T47D (cell line): ENCODE results near the gene FBXO47.
"Not testable (repeated sequence)": the region's sequence is repeated elsewhere in the genome, so short reads cannot be mapped to it uniquely, and the experiment has no call there.

Experiments used
- DNase-seq, 2 experiments: peaks; one replicate each; pipeline versions ENCODE4 v3.0.0 to v3.0.0-alpha.2; 2011 to 2012; ENCODE audit warnings: low read depth in 1 of 2, low spot score in 1 of 2
- JUND ChIP-seq: IDR thresholded peaks from 2 replicates; pipeline ENCODE4 v1.6.1; 2012; ENCODE audit warnings: low read depth
- in situ Hi-C: cut with HindIII; loops from 2 replicates; pipeline ENCODE4 v1.10.0; 2016; ENCODE audit warnings: low sequenced_read_pairs, low pct_unique_long_range_greater_than_20kb

The FBXO47 gene

DNA sequence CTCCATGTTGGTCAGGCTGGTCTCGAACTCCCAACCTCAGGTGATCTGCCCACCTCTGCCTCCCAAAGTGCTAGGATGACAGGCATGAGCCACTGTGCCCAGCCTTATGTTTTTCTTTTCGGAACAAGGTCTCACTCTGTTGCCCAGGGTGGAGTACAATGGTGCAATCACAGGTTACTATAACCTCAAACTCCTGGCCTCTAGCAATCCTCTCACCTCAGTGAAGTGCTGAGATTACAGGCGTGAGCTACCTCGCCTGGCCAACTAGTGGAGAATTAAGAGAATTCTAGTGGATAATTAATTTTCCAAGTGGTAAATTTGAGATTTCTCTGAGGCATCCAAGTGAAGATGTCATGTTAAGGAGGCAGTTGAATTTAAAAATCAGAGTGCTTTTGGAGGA lies 2.9 kb upstream of the FBXO47 start:
- no peak for TF ChIP-seq JUND
- peak in 1 of 2 experiments; percentile 38 for DNase-seq
- in situ Hi-C loops = no loop called here

DNA sequence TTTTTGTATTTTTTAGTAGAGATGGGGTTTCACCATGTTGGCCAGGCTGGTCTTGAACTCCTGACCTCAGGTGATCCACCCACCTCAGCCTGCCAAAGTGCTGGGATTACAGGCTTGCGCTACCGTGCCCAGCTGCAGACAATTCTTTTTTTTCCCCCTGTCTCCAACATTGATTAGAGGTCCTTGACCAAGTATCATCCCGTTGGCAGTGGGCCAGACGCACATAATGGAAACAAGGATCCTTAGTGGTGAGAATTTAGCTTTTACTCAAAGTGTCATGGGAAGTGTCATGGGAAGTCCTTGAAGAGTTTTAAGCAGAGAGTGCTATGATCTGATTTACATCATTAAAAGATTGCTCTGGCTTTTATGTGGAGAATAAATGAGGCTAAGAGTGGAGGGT lies 2.1 kb upstream of the FBXO47 start:
- TF ChIP-seq JUND = no peak
- in situ Hi-C loops = no loop called here
- DNase-seq = no peak

DNA sequence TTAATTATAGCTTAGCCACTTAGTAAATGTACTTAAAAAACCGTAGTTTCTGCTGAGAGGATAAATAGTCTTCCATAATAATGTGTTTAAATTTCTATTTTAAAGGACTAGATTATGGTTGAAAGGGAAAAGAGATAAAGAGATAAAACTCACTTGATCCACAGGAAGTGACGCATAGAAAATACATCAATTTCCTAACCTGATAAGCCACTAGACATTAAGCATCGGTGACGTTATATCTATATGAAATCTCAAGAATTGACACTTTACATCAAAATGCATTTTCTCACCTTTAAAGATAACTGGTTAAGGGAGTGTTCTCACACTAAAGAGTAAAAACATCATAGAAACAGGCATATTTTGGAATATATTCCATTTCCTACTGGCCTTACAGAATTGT lies 5.8 kb downstream of the FBXO47 start:
- no peak for TF ChIP-seq JUND
- in situ Hi-C loops = no loop called here
- DNase-seq = no peak

DNA sequence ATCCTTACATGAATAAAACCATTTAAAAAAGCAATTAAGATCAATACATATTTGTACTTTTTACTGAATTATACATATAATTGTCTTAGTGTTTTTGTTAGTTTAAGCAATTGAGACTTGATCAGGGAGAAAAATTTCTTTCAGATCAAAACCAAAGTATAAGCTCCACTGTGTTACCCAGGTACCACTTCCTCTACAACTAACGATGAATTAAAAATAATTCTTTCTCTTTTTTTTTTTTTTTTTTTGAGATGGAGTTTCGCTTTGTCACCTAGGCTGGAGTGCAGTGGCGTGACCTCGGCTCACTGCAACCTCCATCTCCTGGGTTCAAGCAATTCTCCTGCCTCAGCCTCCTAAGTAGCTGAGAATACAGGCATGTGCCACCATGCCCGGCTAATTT lies 6.8 kb downstream of the FBXO47 start:
- no peak for TF ChIP-seq JUND
- DNase-seq = no peak
- in situ Hi-C loops = no loop called here

DNA sequence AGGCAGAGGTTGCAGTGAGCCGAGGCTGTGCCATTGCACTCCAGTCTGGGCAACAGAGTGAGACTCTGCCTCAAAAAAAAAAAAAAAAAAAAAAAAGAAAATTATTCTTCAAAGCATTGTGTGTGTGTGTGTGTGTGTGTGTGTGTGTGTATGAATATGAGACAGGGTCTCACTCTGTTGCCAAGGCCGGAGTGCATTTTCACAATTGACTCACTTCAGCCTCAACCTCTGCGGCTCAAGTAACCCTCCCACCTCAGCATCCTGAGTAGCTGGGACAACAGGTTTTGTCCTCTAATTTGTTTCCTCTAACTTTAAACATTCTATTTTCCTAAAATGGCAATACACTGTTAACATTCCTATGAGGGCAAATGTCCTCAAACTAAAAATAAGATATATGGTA lies 7.7 kb downstream of the FBXO47 start:
- no peak for TF ChIP-seq JUND
- DNase-seq = no peak
- in situ Hi-C loops = no loop called here

DNA sequence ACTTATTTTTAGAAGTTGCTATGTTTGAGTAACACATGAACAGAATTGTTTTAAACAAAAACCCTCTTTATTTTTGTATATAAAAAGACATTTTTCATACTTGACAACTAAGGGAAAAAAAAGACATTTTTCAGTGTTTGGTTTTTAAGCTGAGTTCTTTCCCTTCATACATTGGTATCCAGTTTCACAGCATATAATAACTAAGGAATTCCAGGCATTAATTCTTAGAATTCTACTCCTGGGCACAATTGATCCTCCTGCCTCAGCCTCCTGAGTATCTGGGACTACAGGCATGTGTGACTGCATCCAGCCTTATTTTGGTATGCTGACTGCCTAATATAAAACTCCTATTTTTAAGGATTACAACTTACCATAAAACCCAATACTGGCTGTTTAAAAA lies 8.4 kb downstream of the FBXO47 start:
- DNase-seq = peak in 1 of 2 experiments; percentile 34

DNA sequence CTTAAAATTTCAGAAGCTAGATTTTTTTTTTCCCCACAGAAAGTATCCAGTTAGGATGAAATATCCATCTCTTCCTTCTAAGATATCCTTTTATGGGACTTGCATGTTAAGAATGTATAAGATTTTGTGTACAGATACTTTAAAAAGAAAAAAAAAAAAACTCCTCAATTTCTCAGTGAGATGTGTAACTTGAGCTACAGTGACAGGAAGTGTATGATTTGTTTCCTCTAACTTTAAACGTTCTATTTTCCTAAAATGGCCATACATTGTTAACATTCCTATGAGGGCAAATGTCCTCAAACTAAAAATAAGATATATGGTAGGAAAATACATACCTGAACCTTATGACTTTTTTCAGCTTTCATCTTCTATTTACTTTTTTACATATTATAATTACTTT lies 8.9 kb downstream of the FBXO47 start:
- in situ Hi-C loops = no loop called here
- no peak for TF ChIP-seq JUND
- DNase-seq = no peak

More for the DNA sequence above, 8.4 kb downstream of the FBXO47 start:
- TF ChIP-seq JUND = no peak
- in situ Hi-C loops = no loop called here

DNA sequence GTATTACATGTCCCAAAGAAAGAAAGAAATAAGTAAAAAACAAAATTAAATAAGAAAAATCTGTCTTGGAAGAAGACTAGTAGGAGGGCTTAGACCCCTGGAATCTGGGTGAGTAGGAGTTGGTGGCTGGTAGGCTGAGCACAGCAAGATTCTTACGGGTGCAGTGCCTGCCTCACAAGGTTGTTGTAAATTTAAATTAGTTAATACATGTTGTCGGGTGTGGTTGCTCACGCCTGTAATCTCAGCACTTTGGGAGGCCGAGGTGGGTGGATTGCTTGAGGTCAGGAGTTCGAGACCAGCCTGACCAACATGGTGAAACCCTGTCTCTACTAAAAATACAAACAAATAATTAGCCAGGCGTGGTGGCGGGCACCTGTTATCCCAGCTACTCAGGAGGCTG lies 13.4 kb downstream of the FBXO47 start:
- in situ Hi-C loops, DNase-seq: not testable (repeated sequence)

DNA sequence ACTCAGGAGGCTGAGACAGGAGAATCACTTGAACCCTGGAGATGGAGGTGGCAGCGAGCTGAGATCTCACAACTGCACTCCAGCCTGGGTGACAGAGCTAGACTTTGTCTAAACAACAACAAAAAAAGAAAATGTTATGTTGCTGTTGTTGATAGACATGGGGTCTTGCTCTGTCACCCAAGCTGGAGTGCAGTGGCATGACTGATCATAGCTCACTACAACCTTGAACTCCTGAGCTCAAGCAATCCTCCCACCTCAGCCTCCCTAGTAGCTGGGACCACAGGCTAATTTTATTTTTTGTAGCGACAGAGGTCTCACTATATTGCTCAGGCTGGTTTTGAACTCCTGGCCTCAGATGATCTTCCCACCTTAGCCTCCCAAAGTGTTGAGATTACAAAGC lies 20.0 kb downstream of the FBXO47 start:
- no peak for DNase-seq
- TF ChIP-seq JUND = no peak
- in situ Hi-C loops = no loop called here

DNA sequence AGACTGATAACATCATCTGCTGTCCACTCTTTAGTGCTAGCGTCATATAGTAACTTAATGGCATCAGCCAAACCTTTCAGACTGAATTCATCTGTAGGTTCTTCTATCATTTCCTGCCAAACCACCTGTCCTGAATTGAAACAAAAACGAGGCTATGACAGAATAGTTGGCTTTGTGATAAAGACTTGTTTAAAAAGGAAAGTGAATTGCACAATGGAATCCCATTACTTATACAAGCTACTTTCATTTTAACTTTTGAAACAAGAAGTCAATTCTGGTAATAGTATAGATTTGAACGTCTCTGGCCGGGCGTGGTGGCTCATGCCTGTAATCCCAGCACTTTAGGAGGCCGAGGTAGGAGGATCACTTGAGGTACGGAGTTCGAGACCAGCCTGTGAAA lies 23.6 kb downstream of the FBXO47 start:
- in situ Hi-C loops = no loop called here
- TF ChIP-seq JUND = no peak
- DNase-seq = no peak

DNA sequence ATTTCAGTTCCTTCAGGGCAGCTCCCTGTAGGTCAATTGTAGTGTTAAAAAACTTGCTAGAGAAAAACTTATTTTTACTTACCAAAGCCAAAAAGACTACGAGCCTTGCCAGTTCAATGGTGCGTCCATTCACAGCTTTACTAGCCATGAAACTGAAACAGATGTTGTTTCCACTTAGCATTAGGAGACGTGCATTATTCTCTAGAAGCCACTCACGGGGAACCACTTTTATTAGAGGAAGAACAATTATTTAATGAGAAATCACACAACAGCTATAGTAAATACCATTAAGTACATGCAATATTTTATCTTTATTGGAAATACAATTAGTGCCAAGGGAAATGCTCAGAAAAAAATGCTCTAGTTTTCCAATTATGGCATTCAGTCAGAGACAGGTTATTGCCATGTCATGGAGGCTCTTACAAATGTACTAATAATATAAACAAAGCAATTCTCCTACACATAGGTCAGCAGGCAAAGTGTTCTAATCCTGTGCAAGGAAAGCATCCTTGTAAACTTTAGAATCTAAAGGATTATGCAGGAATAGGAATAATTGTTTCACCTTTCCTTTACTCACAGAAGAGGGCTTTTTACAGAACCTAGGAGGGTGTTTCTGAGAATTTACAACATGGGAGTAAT lies 24.4 kb downstream of the FBXO47 start:
- no peak for TF ChIP-seq JUND
- in situ Hi-C loops = no loop called here
- no peak for DNase-seq

DNA sequence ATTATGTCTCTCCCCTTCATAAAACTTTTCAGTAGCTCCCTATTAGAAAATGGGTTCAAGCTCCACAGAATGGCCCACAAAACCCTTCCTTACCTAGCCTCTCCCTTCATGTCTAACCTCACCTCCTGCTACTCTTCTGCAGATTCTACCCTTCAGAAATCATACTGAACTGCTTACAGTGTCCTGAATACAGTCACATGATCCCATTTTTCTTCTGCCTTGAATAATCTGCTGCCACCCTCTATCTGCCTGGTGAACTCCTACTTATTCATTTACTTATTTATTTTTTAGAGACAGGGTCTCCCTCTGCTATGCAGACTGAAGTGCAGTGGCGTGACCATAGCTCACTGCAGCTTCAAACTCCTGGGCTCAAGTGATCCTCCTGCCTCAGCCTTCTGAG lies 26.8 kb downstream of the FBXO47 start:
- DNase-seq = no peak
- in situ Hi-C loops = no loop called here
- TF ChIP-seq JUND = no peak

DNA sequence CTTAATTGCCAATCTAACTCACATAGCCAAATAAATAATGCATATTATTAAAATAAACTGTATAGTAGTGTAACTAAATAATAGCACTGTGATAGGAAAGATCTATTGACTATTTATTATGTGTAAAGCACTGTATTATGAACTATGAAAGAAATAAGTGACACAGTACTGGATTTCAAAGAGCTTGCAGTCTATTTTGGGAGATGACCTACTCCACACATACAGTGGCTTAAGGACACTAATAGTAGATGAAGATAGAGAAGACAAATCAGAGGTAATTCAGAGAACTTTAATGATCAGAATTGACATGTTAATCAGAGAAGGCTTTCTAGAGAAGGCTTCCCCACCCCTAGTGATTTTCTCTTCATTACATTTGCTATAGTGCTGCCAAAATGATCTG lies 27.2 kb downstream of the FBXO47 start:
- in situ Hi-C loops = no loop called here
- DNase-seq = no peak
- TF ChIP-seq JUND = no peak

DNA sequence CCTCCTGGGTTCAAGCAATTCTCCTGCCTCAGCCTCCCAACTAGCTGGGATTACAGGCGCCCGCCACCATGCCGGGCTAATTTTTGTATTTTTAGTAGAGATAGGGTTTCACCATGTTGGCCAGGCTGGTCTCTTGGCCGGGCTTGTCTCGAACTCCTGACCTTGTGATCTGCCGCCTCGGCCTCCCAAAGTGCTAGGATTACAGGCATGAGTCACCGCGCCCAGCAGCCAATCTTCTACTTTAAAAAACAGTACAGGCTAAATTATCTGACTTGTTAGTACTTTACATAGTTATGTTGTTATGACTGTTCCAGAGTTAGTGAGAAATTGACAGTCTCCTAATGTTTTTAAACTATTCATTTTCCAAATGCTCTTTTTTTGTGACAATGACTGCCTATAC lies 33.2 kb downstream of the FBXO47 start:
- in situ Hi-C loops, DNase-seq: not testable (repeated sequence)

DNA sequence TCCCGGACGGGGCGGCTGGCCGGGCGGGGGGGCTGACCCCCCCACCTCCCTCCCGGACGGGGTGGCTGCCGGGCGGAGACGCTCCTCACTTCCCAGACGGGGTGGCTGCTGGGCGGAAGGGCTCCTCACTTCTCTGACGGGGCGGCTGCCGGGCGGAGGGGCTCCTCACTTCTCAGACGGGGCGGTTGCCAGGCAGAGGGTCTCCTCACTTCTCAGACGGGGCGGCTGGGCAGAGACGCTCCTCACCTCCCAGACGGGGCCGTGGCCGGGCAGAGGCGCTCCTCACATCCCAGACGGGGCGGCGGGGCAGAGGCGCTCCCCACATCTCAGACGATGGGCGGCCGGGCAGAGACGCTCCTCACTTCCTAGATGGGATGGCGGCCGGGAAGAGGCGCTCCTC lies 36.4 kb downstream of the FBXO47 start:
- DNase-seq, in situ Hi-C loops: not testable (repeated sequence)
